T follicular helper cell (primary cell): ENCODE data around the gene DNAJC5.
"Not testable (repeated sequence)": the region's sequence is repeated elsewhere in the genome, so short reads cannot be mapped to it uniquely, and the experiment has no call there.

ENCODE experiments used
- DNase-seq: peaks from one replicate; pipeline ENCODE4 v3.0.0-alpha.2; 2020; ENCODE audit warnings: low read depth
- total RNA-seq, 2 experiments: gene quantifications; one replicate each; lab custom pipeline; 2026; lab: John Stamatoyannopoulos, UW

Gene DNAJC5, protein sequence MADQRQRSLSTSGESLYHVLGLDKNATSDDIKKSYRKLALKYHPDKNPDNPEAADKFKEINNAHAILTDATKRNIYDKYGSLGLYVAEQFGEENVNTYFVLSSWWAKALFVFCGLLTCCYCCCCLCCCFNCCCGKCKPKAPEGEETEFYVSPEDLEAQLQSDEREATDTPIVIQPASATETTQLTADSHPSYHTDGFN
- 102 to 198 reads per million in 2 experiments for total RNA-seq

DNA sequence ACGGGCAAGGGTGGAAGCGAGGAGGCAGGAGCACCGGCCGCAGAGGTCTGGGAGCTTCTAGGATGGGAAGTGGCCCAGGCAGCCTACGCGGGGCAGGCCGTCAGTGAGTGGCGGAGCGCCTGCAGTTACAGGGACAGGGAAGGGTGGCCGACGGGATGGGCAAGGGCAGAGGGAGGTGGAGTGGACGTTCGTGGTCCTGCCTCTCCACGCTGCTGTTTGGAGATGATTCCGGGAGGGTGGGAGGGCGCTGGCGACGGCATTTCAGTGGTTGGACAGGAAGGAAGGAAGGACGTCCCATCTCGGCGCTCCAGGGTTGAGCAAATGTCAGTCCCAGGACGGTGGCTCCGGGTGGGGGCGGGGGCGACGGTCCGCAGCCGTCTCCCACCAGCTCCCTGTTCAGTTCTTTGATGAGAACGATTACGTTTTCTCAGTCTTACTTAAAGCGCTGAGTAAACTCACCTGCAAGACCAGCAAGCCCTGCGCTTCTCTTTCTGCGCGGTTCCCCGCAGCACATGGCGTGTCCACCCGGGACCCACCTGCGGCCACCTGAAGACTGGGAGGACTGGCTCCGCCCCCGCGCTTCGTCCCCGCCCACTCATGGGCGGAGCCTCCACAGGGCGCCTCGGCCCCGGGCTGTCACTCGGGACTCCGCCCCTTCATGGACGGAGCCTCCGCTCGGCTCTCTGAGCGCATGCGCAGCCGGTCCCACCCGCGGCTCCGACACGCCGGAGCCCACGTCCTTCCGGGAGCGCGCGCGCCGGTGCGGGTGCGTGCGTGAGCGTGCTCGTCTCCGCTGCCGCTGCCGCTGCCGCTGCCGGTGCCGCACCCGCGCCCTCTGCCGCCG is at the start of gene DNAJC5:
TSS of gene DNAJC5 (plus strand) at position 769 of the 844 bp plus-strand sequence. CDS start 33,220 bp downstream, outside the sequence.
- DNase-seq = peak; percentile 97

DNA sequence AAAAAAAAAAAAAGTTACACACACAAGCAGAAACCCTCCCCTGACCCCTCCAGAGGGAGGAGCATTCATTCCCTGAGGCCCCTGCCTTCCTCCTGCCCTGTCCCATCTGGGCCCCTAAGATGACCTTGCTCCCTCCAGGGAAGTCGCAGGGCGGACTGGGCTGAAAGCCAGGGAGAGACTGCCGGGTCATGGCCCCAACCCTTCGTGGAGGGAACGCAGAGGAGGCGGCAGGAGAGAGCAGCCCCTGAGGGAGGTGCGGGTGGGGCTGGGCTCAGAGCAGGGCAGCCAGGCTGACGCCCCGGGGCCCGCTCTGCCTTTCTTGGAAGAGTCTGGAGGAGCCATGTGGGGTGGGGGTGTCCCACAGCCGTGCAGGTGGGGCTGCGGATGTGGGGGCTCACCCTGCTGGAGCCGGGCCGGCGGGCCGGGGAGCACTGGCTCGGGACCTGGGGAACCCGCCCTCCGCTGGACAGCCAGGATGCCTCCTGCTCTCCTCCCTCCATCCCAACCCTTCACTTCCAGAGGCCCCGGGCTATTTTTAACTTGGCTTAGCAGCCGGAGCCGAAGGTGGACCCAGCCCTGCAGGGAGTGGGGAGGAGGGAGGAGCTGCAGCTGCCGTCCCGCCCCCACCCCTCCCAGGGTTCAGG is 48.7 kb upstream of the DNAJC5 start:
- DNase-seq = no peak

DNA sequence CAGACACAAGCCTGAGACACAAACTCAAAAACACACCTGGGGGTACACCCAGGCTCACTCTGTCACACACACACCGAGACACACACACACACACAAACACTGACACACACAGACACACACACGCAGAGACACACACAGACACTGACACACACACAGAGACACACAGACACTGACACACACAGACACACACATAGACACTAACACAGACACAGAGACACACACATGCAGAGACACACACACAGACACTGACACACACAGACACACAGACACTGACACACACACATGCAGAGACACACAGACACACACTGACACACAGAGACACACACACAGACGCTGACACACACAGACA is 48.1 kb upstream of the DNAJC5 start:
- no peak for DNase-seq

DNA sequence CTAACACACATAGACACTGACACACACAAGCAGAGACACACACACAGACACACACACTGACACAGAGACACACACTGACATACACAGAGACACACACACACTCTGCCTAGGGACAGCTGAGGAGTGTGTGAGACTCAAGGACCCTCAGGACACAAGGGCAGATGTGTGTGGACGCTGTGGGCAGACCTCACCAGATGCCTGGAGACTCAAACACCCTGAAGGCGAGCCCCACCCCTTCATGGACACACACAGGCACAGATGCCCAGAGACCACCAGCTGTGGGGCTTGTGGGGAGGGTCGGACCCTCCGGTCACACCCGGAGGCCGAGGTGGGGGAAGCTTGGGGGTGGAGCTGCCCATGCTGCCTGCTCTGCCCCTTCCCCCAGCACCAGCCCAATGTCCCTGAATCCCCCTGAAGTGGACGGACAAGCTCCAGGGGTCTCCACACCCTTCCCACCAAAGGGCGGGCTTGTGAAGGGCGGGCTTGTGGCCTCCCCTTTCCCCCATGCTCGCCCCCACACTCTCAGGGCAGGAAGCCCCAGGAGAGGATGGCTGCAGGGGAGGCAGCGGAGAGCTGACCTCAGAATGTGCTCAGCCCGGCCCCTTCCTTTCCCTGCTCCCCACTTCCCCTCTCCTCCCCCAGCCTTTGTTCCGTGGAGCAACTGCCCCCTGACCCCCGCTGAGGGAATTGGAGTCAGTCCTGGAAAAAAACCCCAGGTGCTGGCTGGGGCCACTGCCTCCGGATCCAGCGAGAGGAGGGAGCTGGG is 47.5 kb upstream of the DNAJC5 start:
- DNase-seq = no peak

DNA sequence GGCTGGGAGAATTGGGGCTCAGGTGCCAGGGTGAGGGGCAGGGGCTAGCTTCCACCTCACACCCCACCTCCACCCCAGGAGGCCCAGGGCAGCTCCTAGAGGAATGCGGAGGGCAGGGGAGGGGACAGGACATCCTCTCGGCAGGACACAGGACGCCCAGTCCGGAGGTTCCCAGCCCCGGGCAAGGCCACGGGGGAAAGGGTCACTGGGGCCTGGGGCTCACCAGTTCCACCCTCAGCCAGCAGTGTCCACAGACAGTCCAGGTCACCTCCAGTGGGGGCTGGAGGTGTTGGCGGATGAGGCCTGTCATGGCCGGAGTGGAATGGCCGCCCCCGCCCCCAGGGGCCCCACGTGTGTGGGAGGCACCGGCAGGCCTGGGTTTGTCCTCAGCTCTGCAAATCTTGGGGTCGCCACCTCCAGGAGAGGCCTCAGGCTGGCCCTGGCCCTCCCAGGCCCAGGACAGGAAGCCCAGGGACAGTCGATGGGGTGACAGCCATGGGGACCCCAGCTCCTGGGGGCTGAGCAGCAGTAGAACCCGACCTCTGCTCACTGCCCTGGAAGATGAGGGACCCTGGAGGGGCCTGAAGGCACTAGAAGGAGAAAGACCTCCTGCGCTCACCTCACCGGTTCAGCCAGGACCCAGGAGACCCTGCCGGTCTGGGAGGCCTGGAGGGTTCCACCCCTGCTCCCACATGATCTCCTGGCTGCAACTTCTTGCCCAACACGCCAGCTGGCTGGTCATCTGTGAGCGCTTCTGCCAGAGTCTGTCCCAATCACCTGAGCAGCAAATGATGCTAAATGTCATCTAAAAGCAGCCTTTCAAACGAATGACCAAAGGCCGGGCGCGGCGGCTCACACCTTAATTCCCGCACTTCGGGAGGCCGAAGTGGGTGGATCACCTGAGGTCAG is 46.7 kb upstream of the DNAJC5 start:
- DNase-seq = no peak

DNA sequence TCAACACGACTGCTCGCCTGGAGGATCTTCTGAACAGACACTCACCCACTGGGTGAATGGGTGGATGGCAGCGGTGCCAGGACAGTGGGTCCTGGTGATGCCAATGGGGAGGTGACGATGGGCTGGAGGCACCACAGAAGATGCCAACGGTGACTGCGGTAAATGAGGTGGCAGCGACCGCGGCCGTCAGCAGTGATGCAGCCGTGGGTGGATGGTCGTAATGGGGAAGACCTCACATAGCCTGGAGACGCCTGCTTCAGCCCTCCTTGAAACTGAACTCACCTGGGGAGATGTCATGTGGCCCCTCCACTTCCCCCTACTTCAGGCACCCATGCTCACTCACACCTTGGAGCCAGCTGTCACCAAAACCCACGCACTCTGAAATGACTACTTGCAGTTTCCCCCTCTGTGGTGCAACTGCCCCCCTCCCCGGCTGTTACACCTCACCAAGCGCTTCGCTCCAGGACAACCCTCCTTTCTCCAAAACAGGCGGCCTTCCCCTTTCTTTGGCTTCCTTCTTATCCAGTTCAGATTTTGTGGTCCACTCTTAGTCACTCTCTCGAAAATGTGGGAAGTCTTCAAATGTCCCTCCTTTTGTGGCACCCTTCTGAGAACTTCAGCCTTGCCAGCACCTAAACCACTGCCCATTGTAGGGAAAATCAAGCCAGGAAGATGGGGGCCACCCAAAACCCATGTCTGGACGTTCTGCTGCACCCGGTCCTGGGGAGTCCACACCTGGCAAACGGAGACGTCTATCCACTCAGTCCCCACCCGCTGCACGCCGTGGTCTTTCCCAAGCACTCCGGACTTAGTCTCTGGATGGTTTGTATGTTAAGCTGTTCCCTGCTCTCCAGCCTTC is 44.0 kb upstream of the DNAJC5 start:
- DNase-seq = no peak

DNA sequence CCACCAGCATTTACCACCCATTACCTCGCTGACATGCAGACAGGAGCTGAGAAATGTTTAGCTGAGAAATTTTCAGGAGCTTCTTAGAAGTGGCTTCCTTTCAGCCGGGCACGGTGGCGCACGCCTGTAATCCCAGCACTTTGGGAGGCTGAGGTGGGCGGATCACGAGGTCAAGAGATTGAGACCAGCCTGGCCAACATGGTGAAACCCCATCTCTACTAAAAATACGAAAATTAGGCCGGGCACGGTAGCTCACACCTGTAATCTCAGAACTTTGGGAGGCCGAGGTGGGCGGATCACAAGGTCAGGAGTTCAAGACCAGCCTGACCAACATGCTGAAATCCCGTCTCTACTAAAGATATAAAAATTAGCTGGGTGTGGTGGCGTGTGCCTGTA is 43.4 kb upstream of the DNAJC5 start:
- DNase-seq = not testable (repeated sequence)

DNA sequence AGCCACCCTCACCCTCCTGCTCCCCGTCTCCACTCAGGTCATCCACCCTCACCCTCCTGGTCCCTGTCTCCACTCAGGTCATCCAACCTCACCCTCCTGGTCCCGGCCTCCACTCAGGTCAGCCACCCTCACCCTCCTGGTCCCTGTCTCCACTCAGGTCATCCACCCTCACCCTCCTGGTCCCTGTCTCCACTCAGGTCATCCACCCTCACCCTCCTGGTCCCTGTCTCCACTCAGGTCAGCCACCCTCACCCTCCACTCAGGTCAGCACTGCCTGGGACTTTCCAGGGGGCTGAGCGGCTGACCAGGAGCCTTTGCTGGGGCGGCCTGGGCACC is 41.2 kb upstream of the DNAJC5 start:
- not testable (repeated sequence) for DNase-seq

DNA sequence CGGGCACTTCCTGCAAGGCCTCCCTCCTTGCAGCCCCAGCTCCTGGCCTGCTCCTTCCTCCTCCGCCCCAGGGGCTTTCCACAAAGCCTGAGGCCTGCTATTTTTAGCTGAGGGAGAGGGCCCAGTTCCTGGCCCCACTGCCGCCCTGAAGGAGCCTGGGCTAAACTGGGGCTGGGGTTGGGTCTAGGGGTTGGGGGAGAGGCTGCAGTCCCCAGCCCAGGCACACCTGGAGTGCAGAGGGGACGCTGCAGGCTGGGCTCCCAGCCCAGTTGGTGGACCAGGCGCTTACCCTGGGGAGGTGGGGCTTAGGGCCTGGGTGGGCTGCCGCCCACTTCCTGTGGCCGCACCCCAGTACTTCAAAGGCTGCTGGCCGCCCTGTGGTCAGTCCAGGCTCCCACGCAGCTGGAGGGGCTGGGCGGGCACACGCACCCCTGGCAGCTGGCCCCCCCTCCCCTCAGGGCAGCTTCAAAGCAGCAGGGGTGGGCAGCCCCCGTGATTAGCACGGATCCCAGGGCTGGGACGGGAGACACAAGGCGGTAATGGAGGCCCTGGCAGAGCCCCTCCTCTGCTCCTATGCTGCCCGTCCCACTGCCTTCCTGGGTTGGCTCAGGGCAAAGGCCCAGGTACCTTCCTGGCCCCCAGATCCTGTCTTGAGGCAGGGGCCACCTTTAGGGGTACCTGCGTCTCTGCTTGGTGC is 40.7 kb upstream of the DNAJC5 start:
- DNase-seq = no peak

DNA sequence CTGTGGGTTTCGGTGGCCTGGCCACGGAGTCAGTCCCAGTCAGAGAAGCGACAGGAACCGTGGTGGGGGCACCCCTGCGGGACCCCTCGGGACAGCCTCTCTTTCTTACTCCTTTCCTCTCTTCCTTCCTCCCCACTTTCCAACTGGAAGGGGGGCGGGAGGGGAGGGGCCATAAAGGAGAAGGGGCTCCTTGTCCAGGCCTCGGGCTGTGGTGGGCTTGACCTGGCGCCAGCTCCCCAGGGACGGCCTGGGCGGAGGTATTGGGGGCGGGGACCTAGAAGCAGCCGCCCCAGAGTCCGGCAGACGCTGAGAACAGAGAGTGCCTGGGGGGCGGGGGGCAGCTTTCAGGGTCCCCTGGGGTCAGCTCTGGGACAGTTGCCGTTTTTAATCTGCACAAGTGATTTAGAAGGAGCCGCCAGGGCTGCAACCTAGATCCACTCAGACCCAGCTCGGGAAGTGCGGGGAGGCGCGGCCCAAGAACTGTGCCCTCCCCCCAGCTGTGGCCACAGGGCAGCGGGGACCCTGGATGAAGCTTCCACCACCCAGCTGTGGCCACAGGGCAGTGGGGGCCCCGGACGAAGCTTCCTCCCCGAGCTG is 40.1 kb upstream of the DNAJC5 start:
- DNase-seq = no peak

DNA sequence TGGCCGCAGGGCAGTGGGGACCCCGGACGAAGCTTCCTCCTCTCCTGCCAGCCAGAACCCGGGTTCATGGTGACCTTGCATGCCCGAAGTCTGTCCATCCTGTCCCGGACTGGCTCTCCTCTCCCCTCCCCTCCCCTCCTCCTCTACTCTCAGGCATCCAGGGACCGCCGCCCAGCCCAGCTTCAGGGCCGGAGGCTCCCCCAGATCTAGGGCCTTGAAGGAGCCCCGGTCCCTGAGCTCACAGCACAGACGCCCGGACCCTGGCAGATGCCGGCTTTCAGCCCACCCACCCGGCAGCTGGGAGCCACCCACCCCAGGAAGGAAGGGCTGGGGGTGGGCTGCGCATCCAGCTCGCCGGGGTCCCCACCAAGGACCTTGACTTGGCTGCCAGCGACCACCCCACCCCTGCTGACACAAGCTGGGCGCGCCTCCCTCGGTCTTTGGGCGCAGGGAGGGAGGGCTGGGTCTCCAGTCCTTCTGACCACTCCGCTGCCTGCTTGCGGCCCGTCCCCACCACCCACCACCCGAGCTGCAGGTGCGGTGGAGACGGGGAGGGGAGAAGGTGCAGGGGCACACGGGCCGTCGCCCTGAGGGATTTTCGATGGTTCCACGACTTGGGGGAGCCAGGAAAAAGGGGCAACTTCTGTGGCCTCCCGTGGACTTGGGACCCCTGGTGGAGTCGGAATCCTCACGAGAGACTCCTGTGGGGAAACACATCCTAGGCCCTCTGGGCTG is 39.4 kb upstream of the DNAJC5 start:
- DNase-seq = no peak

DNA sequence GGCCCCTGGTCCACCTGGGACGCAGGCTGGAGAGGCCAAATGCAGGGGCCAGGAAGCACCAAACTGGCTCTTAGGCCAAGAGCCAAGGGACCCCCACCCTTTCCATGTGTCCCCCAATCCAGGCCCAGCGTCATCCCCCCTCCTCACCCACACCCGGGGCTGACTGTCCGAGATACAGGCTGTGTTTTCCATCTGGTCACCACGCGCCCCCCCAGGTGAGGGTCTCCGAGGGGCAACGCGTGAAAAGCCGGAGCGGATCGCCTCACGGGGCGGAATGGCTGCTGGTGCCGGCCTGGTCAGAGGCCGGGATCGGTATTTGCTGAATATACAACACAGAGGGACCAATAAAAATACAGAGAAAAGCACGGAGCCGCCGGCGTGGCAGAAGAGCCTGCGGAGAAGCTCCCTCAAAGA is 38.8 kb upstream of the DNAJC5 start:
- no peak for DNase-seq

DNA sequence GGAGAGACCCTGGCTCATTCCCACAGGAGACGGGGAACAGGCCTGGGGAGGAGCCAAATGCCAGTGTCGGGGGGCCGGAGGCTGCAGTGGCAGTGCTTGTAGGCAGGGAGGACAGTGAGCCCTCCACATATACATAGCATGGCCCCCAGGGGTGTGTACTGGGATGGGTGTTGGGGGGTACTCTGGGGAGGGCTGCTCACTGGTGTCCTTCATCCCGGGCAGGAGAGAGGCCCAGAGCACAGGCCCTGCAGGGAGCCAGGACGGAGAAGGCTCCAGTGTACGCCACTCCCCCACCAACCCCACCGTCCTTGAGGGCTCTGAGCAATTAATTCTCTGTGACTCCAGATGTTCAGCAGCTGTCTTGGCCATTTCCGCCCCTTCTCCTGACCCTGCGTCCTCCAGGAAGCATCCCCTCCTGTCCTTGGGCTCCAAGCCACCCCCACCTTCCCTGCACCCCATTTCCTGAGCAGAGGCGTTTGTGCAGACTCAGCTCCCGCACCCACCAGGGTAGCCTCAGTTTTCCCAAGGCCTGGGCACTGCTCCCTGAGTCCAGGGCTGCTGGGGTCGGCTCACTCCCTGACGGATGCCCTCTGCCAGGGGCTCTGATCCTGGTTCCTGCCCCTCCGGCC is 37.0 kb upstream of the DNAJC5 start:
- DNase-seq = no peak

DNA sequence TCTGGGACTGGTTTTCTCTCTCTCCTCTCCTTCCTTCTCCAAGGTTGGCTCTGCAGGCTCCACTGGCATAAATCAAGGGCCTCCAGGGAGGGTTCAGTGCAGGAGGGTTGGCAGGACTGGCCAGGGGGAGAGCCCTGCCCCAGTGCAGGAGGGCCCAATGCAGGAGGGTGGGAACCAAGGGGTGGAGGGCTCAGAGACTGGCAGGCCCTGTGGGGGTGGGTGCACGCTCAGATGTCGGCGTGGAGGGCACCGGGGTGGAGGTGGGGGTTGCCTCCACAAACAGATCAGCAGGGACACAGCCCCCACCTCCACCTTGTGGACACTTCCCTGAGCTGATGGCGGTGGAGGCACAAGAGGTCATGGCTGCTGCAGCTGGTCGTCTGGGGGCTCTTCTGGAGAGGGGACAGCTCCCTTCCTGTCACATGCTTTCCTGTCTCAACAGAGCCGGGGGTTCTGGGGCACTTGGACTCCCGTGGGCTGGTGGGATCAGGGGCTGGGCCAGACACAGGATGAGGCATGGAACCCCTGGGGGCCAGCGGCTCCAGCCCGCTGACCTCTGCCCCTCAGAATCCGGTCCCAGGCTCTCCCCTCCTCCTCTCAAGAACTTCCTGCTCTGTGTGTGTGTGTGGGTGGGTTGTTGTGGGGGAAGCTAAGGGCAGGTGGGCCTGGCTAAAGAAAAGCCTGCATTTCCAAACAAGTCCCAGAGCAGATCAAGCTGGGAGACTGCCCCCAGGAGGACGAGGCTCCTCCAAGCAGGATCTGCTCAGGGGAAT is 36.3 kb upstream of the DNAJC5 start:
- no peak for DNase-seq

DNA sequence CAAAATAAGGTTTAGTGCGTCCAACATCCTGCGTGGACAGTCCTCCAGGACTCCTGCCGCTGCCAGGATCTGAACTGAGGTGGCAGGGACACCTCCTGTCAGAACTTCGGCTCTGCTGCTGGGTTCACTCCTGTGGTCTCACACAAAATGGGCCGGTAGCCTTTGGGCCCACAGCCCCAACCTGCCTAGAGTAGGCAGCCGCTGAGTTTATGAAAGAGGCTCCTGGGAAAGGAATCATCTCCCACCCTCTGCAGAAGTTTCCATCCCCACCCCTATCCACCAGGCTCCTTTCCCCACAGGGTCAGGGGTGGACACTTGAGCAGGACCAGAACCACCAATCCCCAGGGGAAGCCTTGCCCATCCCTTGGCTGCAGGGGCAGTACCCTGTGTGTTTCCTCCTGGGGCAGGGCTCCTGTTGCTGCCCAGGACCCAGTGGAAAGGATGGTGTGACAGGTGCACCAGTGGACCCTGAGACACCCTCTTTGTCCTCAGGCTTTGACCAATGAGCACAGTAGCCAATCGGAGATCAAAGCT is 35.7 kb upstream of the DNAJC5 start:
- DNase-seq = no peak

DNA sequence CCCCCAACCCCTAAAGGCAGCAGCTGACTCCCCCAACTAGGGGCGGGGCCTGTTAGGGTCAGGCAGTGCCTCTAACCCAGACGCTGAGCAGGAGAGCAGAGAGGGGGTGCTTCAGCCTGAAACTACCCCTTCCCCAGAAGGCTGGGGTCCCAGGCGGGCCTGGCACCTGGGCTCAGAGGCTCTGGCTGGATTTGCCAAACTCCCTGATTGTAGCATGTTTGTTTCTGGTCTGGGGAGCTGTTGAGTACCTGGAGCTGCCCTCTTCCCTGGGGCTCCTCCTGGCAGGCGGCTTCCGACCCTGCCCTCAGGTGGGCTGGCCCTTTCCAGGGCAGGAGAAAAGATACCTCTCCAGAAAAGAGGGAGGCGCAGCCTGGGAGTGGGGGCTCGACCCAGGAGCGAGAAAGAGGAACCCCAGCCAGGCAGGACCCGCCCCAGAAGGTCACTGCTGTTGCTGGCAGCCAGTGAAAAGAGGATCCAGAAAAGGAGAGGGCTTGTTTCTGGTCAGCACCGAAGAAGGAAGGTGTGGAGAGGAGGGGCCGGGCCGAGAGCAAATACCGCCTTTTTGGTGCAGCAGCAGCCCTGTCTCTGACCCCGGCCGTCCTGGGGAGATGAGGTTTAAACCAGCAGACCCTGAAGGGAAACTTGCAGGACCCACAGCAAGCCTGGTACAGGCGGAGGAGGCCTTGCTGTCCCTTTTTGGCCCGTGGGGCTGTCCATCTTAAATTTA is 34.4 kb upstream of the DNAJC5 start:
- no peak for DNase-seq
